Inferior parietal cortex (tissue), 1 donor: ENCODE data around the gene HDGF.

Experiments used
- DNase-seq: peaks from one replicate; pipeline ENCODE4 v3.0.0-alpha.2; 2016; ENCODE audit errors: extremely low spot score

The HDGF gene

DNA sequence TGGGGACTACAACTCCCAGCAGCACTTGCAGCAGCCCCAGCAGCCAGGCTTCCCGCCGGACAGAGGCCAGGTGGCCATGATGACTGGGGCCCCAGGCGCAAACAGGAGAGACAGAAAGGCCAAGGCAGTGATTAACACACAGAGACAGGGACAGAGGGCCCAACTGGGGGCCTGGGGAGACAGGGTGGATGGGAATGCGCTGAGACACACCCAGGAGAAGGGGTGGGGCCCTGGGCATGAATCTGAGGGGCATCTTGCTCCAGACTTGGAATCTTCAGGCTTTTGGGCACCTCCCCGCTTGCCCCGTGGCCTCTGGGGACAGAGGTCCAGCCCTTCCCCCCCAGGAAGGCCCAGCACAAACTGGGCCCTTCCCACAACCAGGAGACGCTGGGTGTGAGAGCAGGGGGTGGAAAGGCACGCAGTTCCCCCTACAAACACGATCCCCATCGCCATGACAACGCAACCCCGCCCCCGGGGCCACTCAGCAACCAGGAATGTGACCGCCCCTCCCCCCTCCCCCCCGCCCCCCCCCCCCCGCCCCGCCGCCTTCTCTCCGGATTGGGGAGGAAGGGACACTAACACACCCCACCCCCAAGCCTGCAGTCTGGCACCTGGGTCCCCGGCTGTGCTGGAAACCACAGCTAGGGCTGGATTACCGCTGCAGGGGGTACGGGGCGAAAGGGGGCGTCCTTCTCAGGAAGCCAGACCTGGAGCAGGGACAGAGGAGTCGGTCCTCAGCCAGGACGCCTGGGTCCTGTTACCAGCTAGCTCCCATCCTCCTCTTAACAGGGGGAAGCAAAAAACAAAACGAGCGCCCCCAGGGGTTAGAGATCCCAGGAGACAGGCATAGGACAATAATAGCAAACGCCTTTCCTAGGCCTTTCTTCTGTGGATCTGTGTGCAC is 4.5 kb downstream of the HDGF start:
- DNase-seq = peak; percentile 69

DNA sequence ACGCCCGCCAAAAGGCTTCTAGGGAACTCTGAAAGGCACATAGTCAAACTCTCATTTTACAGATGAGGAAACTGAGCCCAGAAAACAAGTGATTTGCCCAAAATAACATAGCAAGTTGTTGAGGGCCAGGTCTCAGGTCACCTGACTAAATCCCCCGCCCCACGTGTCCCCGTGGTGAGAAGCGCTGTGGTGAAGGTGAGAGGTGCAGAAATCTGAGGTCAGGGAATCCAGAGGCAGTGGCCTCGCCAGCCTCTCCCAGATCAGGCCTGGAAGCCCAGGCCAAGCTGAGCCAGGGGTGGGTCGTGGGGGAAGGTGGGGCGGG is 5.1 kb downstream of the HDGF start:
- no peak for DNase-seq

DNA sequence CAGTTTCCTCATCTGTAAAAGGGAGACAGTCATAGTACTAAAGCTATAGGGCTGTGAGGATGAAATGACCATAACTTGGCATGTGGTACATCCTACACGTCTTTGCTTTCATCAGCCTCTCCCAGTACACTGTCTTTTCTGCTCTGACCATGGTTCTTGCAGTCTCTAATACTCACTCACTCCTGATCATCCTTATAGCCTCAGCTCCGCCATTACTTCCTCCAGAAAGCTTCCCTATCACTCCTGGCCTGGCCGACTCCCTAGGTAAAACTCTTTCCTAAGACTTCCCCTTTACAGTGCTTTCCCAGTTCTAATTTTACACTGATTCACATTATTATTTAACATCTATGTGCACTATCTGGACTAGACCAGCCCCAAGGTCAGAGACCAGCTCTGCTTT is 5.6 kb downstream of the HDGF start:
- DNase-seq = no peak

DNA sequence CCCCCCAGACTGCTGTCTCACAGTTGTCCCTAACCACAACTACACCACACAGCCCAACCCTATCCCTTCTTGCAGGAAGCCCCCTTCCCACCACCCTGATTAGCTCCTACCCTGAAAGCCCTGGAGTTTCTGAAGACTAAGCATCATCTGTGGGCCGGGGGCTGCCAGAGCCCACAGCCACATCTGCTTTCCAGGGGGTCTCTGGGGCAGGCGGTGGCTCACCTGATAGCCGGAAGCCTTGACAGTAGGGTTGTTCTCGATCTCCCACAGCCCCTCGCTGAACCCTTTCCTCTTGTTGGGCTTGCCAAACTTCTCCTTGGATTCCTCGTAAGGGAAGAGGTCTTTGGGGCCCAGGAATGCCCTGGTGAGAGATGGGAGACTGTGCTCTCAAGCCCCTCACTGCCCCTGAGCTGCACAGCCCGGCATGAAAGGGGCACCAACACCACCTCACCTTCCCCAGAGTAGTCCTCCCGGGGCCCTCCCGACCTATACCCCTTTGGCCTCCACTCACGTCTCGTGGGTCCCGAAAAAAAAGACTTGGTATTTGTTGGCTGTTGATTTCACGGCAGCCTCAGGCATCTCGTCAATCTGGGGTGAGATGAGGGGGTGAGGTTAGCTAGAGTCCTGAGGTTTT is 6.6 kb downstream of the HDGF start:
- no peak for DNase-seq

DNA sequence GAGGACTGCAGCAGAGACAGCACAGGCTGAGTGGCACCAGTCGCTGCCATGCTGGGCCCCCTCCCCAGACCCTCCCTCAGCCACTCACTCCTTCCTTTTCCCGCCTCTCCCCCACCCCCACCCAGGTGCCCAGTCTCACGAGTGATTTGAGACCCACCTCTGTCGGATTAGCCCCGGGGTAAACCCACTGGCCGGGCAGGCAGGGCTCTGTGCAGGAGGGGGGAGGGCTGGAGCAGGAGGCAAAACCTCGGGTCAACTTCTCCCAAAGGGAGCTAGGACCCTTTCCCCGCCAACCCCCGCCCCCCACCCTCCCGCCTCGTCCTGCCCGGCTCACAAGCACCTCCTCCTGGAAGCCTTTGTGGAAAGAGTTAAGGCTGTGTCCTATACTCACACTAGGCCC is 7.1 kb downstream of the HDGF start:
- no peak for DNase-seq

DNA sequence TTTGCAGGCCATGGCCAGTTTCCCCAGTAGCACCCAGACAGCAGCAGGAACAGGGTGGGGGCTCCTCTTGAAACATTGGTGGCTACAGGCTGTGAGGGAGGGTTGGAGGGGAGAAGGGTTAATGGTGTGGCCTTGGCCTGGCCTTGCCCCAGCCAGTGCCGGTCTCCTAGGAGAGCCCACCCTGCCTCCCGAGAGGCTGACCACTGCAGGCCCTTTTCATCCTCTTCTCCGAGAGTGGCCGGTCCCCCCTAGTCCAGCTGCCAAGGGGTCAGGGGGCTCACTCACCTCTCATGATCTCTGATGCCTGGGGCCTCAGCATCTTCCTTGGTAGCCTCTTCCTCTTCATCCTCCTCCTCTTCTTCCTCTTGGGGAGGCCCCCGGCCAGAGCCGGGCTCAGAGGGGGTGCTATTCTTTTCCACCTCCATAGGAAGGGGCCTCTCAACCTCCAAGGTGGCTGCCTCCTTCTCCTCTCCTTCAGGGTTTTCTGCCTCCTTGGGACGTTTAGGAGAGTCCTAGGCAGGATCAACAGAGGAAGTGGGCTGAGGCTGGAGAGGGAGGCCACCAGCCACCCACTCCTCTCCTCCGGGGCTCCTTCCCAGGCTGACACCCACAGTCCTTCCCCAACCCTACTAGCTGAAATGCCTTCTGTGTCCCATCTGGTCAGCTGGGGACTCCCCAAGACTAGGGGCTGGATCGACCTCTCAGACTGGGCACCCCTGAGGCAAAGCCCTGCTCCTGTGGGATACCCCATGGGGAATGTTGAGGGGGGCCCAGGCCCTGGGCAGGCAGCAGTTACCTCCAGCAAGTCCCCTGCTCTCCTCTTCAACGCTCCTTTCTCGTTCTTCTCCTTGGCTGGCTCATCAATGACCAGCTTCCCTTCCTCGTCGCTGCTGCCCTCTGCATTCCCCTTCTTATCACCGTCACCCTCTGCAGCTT is 7.8 kb downstream of the HDGF start:
- no peak for DNase-seq

DNA sequence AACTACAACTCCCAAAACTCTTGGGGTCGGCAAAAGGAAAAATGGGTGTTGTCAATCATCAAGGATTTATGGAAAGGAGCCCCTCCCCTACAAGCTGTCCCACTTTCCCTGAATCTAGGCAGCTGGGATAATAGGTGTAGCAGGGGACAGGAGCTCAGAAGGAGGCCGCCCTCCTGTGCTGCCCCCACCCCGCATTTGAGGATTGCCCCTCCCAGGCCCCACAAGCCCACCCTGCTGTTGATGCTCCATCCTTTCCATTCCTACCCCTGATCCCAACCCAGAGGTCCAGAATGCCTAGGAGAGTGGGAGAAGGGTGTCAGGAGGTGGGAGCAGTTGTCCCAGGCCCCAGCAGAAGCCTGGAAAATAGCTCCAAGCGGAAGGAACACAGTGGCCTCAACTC is 8.7 kb downstream of the HDGF start:
- no peak for DNase-seq

DNA sequence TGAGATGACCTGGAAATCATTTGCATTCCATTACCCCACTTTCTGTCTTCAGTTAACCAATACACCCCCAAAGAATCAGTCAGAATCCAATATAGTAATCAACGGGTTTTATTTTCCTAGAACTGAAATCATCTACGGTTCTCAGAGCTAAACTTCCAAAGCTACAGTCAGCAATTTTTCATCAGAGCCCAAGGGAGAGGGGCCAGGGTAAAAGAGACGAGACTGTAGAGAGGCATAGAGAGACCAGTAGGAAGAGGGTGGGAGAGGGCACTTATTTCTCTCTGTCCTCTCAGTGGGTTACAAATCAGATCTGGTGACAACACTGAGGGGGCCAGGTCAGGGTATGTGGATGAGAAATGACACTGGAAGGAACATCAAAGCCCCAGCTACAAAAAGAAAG is 9.5 kb downstream of the HDGF start:
- DNase-seq = no peak

DNA sequence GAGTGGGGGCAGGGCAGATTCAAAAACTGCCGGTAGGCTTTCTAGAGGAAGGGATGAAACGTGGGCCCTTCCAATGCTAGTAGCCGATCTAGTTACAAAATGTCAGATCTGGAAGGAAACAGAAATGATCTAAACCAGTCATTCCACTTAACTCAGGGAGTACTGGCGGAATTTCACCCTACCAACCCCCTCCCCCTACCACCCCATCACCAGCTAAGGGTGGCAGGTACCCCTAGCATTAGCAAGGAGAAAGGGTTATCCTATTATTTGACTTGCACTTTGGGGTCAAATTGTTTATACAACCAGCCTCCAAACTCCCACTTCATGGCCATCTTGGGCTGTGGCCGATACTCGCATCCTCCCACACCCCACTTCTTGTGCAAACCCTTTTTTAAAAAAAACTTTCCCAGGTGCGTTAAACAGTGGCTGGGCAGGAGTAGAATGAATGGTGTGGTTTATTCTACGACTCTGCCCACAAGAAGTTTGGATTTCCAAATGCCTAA is 9.9 kb downstream of the HDGF start:
- no peak for DNase-seq

DNA sequence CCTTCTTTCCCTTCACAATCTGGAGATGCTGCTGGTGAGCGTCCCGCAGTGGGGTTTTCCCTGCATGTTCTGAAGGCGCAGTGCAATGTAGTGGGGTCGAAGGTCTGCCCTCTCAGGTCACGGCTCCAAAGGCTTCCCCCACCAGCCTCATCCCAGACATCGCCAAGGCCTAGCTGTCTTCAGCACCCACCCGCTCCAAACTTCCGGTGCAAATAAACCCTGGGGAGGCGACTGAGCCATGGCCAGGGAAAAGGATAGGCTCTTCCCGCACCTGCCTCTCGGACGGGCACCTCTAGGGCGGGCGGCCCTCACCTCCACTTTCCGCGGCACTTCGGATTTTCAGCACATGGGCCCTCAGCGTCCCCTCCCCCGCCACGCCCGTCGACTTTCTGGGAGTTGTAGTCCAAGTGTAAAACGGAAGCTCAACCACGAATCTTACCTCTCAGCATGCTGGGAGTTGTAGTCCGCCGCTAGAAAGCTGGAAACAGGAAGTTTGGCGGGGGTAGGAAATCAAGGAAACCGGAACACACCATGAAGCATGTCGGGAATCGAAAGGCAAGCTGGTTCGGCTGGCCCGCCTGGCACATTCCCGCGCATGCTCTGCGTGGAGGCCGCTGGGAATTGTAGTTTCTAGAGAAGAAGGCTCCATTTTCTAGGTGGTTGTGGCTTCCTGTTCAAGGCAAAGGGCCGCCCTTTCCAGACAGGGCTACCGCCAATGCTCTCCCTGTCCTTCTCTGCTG is 10.6 kb downstream of the HDGF start, which contains the start of gene MRPL24:
Gene MRPL24, minus strand, starts transcription at position 348 of the 740 bp plus-strand sequence. CDS start 2,384 bp downstream, outside the sequence.
- DNase-seq = peak; percentile 100

DNA sequence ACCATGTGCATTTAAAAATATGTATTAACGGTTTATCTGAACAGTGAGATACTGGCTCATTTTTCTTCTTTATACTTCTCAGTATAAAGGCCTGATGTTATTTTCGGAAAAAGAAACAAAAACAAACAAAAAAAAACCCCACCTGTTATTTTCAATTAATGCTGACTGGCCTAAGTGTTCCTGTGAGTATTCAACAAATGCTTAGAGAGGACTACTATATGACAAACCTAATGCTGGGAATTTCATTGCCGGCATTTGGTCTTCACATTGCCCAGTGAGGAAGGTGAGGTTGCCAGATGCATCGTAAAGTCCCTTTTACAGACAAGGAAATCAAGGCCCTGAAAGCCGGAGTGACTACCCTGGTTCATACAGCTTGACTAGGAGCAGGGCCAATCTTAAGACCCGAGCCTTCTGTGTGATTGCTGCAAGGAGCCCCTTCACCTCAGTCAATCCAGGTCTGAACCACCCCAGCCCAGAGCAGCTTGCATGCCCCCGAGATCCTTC is 11.2 kb downstream of the HDGF start:
- DNase-seq = no peak

DNA sequence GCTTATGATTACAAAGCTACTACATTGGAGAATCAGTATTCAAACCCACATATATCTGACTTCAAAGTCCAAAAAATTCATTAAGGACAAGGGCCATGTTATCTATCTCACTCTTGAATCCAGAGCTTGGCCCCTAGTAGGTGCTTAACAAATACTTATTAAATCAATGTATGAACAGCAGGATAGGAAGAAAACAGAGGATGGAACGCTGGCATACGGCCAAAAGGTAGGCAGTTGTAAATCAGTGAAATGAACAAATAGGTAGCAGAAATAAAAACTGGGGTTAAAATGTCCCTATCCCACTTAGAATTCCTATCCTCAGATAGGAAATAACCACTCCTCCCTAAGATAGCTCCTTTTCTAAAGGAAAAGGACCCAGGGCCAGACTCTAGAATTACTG is 12.6 kb downstream of the HDGF start:
- no peak for DNase-seq

DNA sequence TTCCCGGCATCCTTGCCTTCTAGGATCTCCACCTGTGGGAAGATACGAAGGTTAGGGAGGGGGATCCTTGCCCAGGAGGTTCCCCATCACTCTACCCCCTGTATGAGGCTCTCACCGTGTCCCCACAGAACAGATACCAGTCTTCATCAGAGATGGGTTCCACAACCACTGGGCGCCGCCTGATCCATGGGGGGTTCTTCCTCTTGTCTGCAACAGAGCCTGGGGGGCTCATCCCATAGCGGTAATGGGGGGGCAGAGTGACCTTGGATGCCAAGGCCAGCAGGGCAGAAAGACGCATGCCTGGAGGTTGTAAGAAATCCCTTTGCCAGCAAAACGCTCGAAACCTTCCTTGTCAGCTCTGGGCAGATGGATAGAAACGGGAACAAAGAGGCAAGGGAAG is 13.1 kb downstream of the HDGF start:
- DNase-seq = no peak

DNA sequence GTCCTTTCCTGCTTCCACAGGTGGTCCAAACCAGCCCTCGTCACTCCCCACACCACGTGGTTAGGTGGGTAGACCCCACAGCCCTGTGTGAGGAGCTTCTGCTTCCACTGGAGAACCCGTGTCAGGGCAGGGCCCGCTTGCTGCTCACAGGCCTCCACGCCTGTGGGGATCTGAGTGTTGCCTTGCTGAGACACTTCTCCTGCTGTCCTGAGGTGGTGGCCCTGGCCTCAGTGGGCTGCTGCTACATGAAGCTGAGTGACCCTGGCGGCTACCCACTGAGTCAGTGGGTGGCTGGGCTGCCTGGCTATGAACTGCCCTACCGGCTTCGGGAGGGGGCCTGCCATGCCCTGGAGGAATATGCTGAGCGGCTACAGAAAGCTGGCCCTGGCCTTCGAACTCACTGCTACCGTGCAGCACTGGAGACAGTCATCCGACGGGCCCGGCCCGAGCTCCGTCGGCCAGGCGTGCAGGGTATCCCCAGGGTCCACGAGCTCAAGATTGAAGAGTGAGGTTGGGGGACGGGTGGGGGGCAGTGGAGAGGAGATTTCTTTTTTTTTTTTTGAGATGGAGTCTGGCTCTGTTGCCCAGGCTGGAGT is 17.4 kb downstream of the HDGF start:
- no peak for DNase-seq

DNA sequence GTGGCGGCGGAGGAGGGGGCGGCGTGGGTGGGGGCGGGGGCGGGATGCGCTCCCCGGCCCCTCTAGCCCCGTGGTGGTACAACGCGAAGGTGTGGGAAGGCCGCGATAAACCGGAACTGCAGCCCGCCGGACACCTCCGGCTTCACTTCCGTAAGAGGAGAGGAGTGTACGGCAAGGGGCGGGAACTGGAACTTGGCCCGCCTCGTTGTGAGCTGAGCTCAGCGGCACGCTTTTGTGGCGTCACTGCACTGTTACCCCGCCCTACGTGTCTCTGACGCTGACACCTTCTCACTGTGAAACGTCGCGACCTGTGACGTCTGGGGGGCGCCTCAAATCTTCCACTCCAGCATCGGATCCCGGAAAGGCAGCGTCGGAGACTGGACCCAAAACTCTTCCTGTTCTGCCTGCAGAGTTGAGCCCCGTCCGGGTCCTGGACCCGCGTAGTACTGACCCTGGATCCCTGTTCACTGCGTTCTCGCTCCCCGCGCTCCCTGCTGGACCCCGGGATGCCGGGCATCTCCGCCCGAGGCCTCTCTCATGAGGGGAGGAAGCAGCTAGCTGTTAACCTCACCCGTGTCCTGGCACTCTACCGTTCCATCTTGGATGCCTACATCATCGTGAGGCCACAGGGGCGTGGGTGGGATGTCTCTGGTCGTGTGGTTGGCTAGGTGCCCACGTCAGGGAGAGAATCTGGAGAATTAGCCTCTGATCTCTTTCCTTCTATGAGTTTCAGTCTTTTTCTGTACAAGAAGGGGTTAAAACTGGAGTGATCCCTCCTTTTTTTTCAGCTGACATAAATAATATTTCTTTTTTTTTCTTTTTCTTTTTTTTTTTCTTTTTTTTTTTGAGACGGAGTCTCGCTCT is 22.6 kb downstream of the HDGF start, which contains the start of gene ISG20L2:
Gene ISG20L2, minus strand, starts transcription at position 168 of the 864 bp plus-strand sequence. CDS start 1,114 bp downstream, outside the sequence.
- DNase-seq = peak; percentile 93

DNA sequence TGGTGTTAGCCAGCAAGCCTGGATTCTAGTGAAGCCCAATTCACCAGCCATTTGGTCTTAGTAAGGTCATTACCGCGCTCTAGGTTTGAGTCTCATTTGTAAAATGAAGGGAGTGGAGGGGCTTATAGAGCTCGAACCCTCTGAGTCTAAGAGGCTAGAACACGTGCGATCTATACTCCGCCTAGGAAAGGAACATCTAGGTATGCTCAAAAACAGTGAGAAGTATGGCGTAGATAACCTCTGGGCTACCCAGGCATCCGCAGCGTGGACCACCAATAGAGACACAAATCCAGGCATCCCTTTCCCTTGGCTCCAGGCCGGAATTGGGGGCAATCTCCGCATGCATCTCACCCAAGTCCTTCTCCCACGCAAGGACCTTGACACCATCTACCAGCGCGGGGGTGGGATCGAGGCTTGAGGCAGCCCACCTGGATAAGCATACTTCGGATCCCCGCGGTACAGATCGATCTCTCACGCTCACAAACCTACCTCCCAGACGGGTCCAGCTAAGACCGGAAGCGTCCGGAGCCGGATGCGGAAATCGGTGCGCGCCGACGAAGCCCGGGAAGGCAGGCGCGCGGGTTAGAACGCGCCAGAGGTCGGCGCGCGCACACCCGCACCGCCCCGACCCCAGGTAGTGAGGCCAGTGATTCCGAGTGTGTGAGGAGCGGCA is 23.4 kb downstream of the HDGF start, which contains the start of gene METTL25B:
Gene METTL25B, plus strand, starts transcription at position 544 of the 673 bp plus-strand sequence. CDS start 636 bp downstream, outside the sequence.
- peak; percentile 84 for DNase-seq

DNA sequence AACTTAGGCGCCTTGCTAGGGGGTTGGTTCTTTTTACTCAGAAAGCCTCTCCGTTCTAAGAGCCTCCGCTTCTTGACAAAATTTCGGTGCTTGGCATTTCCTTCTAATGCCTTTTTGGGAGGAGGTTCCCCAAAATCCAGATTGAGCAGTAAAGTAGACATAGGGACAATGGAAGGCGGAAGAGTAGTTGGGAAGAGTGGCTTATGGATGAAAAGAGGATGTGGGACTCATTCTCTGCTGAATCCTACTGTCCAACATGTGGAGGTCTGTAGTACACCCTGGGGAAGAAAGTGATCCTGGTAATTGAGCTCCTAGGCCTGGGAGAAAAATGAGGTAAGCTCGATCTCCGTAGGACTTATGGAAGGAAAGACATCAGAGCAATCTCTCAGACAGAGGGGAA is 24.0 kb downstream of the HDGF start:
- no peak for DNase-seq

DNA sequence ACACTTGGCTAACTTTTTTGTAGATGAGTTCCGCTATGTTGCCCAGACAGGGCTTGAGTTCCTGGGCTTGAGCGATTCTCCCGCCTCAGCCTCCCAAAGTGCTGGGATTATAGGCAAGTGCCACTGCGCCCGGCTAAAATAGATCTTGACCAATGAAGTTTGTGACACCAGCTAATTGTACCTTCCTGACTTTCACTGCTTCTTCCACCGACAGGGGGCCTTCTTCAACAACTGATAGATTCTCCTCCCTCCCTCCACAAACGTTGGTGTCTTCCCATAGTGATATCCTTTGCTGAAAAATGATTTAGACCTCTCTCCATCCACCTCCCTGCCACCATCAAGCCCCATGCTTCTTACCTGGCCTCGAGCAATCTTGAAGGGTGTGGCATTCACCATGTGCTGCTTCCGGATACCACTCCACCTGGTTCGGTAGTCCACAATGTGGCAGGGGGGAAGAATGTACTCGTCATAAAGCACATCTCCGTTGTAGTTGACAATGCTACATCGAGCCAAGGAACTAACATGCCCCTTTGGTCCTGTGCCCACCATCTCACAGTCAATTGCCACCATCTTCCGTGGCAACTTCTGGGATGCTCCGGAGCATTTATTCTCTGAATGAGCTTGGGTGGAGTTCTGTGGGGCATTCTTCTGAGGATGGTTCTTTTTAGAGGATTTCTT is 24.8 kb downstream of the HDGF start:
- no peak for DNase-seq
